Measurements from ENCODE around the gene MUCL3. TPM values are rescaled to one million over a fixed set of nuclear protein-coding genes. Genes with fewer than 3 reads are reported as not detected.

The MUCL3 gene
- total RNA-seq, 4 donors from 2014 or later, result not detected

- no peak overlapping the region for H3K4me3 ChIP-seq (ENCODE audit: low read depth, poor library complexity, severe bottlenecking)
- DNase-seq (ENCODE audit: low spot score in 2 of 2), result no peak
- intact Hi-C loops (cut with DNase I; ENCODE audit: low total_unique reads), result no loop called here
- TF ChIP-seq POLR2A (IDR thresholded peaks at IDR 0.05), result no peak
- WGBS, 2 donors, result 47 to 48% methylated on average over 3 of the region's 3 CpGs
Observed at GRCh38 chr6:30939473-30939872, 1.3 kb upstream of the MUCL3 start.

DNA sequence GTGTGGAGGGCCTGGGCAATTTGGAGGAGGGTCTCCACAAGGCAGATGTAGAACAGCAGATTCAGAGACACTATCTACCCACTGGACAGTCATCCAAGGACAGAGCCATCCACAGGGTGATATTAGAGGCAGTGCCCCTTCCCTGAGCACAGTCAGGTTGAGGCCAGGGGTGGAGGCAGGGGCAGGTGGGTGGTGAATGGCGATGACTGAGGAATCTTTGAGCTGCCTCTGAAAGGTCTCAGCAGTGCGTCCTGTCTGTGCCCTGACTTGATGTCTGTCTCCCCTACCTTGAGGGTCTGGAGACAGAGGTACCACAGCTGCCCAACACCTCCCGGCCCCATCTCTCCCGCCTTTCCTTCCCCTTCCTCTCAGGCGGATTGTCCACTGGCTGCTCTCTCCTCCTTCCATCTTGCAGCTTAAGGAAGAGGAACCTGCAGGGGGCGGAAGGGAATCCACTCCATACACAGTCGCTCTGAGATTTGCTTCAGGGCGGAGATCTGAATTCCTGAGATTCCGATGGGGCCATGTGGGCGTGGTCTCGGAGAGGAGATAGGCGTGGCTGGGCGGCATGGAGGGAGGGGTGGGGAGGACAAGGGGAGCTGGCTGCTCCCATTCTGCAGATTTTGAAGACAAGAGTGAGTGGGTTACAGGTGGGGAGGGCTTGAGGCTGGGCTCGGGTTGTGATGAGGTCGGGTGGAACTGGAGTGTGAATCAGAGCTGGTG is 1.7 kb downstream of the MUCL3 start:
- 15 to 16% methylated on average over 15 of the region's 15 CpGs for WGBS, 2 donors
- no peak for TF ChIP-seq POLR2A (IDR thresholded peaks at IDR 0.05)
- TF ChIP-seq, protein P1, sequence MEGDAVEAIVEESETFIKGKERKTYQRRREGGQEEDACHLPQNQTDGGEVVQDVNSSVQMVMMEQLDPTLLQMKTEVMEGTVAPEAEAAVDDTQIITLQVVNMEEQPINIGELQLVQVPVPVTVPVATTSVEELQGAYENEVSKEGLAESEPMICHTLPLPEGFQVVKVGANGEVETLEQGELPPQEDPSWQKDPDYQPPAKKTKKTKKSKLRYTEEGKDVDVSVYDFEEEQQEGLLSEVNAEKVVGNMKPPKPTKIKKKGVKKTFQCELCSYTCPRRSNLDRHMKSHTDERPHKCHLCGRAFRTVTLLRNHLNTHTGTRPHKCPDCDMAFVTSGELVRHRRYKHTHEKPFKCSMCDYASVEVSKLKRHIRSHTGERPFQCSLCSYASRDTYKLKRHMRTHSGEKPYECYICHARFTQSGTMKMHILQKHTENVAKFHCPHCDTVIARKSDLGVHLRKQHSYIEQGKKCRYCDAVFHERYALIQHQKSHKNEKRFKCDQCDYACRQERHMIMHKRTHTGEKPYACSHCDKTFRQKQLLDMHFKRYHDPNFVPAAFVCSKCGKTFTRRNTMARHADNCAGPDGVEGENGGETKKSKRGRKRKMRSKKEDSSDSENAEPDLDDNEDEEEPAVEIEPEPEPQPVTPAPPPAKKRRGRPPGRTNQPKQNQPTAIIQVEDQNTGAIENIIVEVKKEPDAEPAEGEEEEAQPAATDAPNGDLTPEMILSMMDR (IDR thresholded peaks at IDR 0.05), result no peak
- intact Hi-C loops (cut with DNase I; ENCODE audit: low total_unique reads), result no loop called here
- DNase-seq (ENCODE audit: low spot score in 2 of 2), result peak; percentile 50 to 87
- no peak overlapping the region for H3K4me3 ChIP-seq (ENCODE audit: low read depth, poor library complexity, severe bottlenecking)

- no peak for TF ChIP-seq POLR2A (IDR thresholded peaks at IDR 0.05)
- TF ChIP-seq, protein P1 (IDR thresholded peaks at IDR 0.05), result no peak
- no peak for DNase-seq (ENCODE audit: low spot score in 2 of 2)
- WGBS, 2 donors, result 93 to 95% methylated on average over 4 of the region's 4 CpGs
- intact Hi-C loops (cut with DNase I; ENCODE audit: low total_unique reads), result no loop called here
- no peak overlapping the region for H3K4me3 ChIP-seq (ENCODE audit: low read depth, poor library complexity, severe bottlenecking)
Observed at GRCh38 chr6:30944051-30944450, 3.3 kb downstream of the MUCL3 start.

DNA sequence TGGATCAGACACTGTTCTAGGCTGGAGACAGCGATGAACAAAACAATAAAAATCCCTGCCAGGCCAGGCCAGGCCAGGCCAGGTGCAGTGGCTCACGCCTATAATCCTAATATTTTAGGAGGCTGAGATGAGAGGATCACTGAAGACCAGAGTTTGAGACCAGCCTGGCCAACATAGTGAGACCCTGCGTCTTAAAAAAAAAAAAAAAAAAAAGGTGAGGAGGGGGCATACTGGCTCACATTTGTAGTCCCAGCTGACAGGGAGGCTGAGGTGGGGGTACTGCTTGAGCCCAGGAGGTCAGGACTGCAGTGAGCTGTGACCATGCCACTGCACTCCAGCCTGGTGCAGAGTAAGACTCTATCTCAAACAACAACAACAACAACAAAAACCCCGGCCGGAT is 4.5 kb downstream of the MUCL3 start:
- no peak for DNase-seq (ENCODE audit: low spot score in 2 of 2)
- intact Hi-C loops (cut with DNase I; ENCODE audit: low total_unique reads), result no loop called here
- no peak overlapping the region for H3K4me3 ChIP-seq (ENCODE audit: low read depth, poor library complexity, severe bottlenecking)
- no peak for TF ChIP-seq POLR2A (IDR thresholded peaks at IDR 0.05)
- TF ChIP-seq, protein P1 (IDR thresholded peaks at IDR 0.05), result no peak
- 84 to 88% methylated on average over 5 of the region's 5 CpGs for WGBS, 2 donors

DNA sequence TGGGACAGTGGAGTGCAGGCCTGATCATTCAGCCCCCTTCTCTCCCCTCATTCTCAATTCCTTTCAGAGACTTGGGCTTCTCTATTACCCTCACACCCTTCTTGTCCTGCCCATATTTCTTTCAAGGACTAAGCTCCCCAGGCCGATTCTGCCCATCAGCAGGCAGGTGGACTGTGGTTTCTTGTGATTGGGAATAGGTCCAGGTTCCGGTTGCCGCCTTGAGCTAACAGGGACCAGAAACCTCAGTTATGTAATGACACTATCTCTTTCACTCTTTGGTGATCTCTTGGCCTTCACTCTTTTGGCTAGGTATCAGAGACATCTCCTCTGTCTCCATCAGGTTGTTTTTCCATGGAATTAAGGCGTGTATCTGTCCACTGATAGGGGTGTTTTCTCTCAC is 6.5 kb downstream of the MUCL3 start:
- no peak overlapping the region for H3K4me3 ChIP-seq (ENCODE audit: low read depth, poor library complexity, severe bottlenecking)
- intact Hi-C loops (cut with DNase I; ENCODE audit: low total_unique reads), result no loop called here
- 82 to 88% methylated on average over 4 of the region's 4 CpGs for WGBS, 2 donors
- TF ChIP-seq, protein P1 (IDR thresholded peaks at IDR 0.05), result no peak
- no peak for TF ChIP-seq POLR2A (IDR thresholded peaks at IDR 0.05)
- no peak for DNase-seq (ENCODE audit: low spot score in 2 of 2)

DNA sequence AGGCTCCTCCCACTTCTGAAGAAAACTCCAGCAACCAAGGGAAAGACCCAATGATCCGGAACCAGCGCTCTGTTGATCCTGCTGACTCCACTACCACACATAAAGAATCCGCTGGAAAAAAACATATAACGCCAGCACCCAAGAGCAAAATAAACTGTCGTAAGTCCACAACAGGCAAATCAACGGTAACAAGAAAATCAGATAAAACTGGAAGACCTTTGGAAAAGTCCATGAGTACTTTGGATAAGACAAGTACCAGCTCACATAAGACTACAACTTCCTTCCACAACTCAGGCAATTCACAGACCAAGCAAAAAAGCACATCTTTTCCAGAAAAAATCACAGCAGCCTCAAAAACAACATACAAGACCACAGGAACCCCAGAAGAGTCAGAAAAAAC is 8.0 kb downstream of the MUCL3 start:
- WGBS, 2 donors, result 96% methylated on average over 6 of the region's 6 CpGs
- TF ChIP-seq POLR2A (IDR thresholded peaks at IDR 0.05), result no peak
- TF ChIP-seq, protein P1 (IDR thresholded peaks at IDR 0.05), result no peak
- intact Hi-C loops (cut with DNase I; ENCODE audit: low total_unique reads), result no loop called here
- no peak for DNase-seq (ENCODE audit: low spot score in 2 of 2)
- H3K4me3 ChIP-seq (ENCODE audit: low read depth, poor library complexity, severe bottlenecking), result no peak overlapping the region

All from lower leg skin (tissue), 4 donors.